Muscle layer of colon (tissue), 2 donors: ENCODE data around the gene WLS.
"Not testable (repeated sequence)": the region's sequence is repeated elsewhere in the genome, so short reads cannot be mapped to it uniquely, and the experiment has no call there.

Experiments used
- H3K27ac ChIP-seq: one replicate; pipeline ENCODE4 v1.7.0; 2013; ENCODE audit warnings: low read depth, mild to moderate bottlenecking, low read length, moderate library complexity
- H3K27me3 ChIP-seq, 2 donors: one replicate each; pipeline ENCODE4 v1.7.0; 2013; ENCODE audit warnings: low read length in 2 of 2, mild to moderate bottlenecking in 2 of 2; ENCODE audit not compliant: insufficient read depth in 2 of 2, control insufficient read depth in 1 of 2
- H3K36me3 ChIP-seq: one replicate; pipeline ENCODE4 v1.7.0; 2013; ENCODE audit warnings: mild to moderate bottlenecking, low read length; ENCODE audit not compliant: insufficient read depth
- H3K4me1 ChIP-seq: one replicate; pipeline ENCODE4 v1.7.0; 2013; ENCODE audit warnings: mild to moderate bottlenecking, low read length; ENCODE audit not compliant: insufficient read depth
- H3K4me3 ChIP-seq, 2 donors: one replicate each; pipeline ENCODE4 v1.7.0; 2013; ENCODE audit warnings: low read length in 2 of 2, low read depth in 1 of 2, mild to moderate bottlenecking in 1 of 2, moderate library complexity in 1 of 2
- H3K9ac ChIP-seq: one replicate; pipeline ENCODE4 v1.7.0; 2013; ENCODE audit warnings: low read length
- H3K9me3 ChIP-seq: one replicate; pipeline ENCODE4 v1.7.0; 2013; ENCODE audit warnings: mild to moderate bottlenecking, low read length
- donor health status: abdominal sarcoma.
- donor health status: Adenocarcinoma of cecum.

Gene WLS

DNA sequence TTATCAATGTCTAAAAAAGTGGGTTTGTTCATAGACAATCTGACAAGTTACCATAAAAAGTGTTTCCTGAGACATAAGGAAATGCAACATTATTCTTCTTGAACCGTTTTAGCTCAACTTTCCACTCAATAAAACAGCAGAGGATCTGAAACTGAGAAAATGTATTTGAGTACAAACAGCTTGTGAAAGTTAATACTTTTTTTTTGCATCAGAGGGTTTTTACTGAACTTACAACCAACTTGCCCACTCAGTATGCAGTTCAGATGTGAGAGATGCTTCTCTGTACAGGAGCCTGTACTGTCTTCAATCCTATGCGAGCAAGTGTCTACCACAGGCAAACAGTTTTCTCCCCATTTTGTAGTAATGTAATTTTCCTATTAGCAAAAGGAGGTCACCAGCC, 71.4 kb downstream of the WLS start:
- H3K4me1 ChIP-seq, H3K27ac ChIP-seq, H3K27me3 ChIP-seq, H3K9me3 ChIP-seq, H3K4me3 ChIP-seq, H3K9ac ChIP-seq: not testable (repeated sequence)
- peaks cover 25% of the 10 kb centered on the region for H3K36me3 ChIP-seq

DNA sequence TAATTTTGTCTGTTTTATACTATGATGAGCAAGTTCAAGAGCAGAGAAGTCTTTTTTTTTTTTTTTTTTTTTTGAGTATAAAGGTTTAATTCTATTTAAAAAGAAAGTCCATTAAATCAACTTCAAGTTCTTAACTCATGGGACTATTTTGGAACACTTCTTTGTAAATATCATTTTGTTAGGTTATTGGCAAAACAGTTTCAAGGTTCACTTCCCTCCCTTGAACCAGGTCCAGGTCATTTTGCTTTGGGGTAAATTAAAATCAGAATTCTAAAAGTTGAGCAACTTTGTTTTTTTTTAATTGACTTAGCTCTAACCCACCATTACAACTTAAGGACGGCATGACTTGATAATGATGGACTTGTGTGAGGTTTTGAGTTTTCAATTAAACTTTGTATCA, 72.3 kb downstream of the WLS start:
- Histone ChIP-seq H3K9ac (no peak overlapping the region), H3K4me3 (no peak overlapping the region), H3K27ac (no peak overlapping the region), H3K36me3 (peaks cover 34% of the 10 kb centered on the region), H3K4me1 (no peaks in the 10 kb centered on the region), H3K9me3 (no peaks in the 10 kb centered on the region), H3K27me3 (no peaks in the 10 kb centered on the region)

DNA sequence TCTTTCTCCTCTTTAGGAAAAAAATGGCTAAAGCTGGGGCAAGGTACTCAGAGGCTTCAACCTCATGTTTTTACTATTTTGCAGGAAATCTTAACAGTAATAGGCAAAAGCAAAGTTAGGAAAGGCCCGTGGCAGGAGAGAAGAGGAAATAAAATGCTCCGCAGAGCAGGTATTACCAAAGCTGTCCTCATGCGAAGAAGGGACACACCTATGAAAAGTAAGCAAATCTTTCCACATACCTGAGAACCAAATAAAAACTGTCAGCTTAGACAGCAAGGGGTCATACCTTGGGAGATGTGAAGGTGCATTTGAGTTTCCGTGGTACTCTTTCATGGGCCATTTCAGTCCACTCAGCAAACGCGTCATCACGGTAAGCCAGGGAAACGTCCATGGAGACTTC, 73.5 kb downstream of the WLS start:
- Histone ChIP-seq H3K27ac (no peak overlapping the region), H3K27me3 (no peaks in the 10 kb centered on the region), H3K4me3 (no peak overlapping the region), H3K9ac (no peak overlapping the region), H3K4me1 (no peaks in the 10 kb centered on the region), H3K36me3 (peaks cover 41% of the 10 kb centered on the region), H3K9me3 (no peaks in the 10 kb centered on the region)

DNA sequence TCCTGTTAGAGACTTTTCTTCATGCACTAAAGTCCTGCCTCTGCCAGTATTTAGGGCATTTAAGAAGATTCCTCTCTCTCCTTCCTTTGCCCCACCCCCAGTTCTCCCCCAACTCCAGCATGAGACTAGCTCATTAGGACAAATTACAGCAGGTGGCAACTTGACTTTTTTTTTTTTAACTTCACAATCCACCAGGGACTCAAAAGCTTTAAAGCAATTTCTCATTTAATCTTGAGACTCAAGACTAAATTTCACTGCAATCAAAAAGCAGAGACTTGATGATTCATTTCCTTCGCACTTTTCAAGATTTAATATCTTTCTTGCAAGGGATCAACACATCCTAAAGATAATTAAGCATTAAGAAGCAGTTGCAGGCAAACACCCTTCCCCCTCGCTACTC, 74.9 kb downstream of the WLS start:
- no peak overlapping the region for H3K4me3 ChIP-seq
- no peaks in the 10 kb centered on the region for H3K9me3 ChIP-seq
- no peak overlapping the region for H3K27ac ChIP-seq
- H3K9ac ChIP-seq, result no peak overlapping the region
- no peaks in the 10 kb centered on the region for H3K4me1 ChIP-seq
- H3K36me3 ChIP-seq, result peaks cover 54% of the 10 kb centered on the region
- H3K27me3 ChIP-seq, result no peaks in the 10 kb centered on the region

DNA sequence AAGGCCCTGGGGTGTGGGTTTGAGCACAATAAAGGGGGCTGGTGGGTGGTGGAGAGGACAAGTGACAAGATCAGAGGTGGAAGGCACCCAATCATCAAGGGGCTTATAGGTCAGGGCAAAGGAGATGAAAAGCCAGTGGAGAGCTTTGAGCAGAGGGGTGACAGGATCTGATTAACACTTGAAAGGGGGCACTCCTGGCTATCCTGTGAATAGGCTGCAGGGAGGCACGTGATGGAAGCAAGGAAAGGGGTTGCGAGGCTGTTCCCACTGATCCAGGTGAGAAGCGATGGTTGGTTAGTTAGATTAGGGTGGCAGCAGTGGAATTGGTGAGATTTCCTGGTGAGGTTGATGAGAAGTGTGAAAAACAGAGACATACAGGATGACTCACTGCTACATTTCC, 80.6 kb downstream of the WLS start:
- Histone ChIP-seq H3K9me3 (no peaks in the 10 kb centered on the region), H3K9ac (no peak overlapping the region), H3K4me1 (no peaks in the 10 kb centered on the region), H3K27ac (no peak overlapping the region), H3K4me3 (no peak overlapping the region), H3K36me3 (peaks cover 88% of the 10 kb centered on the region), H3K27me3 (no peaks in the 10 kb centered on the region)

DNA sequence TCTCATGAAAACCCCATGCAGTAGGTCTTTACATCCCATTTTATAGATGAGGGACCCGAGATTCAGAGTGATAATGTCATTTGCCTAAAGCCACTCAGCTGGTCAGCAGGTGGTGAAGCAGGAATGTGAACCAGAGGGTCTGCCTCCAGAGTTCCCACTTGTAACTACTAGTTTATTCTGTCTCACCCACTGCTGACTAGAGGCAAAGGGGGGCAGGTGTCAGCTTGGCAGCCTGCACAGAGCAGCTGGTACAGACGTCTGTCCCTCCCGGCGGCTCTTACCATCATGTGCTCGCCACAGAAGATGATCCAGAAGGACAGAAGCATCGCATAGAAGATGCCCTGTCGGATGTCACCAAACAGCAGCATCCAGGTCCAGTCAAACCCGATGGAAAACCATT, 82.4 kb downstream of the WLS start:
- H3K36me3 ChIP-seq, result peaks cover 80% of the 10 kb centered on the region

DNA sequence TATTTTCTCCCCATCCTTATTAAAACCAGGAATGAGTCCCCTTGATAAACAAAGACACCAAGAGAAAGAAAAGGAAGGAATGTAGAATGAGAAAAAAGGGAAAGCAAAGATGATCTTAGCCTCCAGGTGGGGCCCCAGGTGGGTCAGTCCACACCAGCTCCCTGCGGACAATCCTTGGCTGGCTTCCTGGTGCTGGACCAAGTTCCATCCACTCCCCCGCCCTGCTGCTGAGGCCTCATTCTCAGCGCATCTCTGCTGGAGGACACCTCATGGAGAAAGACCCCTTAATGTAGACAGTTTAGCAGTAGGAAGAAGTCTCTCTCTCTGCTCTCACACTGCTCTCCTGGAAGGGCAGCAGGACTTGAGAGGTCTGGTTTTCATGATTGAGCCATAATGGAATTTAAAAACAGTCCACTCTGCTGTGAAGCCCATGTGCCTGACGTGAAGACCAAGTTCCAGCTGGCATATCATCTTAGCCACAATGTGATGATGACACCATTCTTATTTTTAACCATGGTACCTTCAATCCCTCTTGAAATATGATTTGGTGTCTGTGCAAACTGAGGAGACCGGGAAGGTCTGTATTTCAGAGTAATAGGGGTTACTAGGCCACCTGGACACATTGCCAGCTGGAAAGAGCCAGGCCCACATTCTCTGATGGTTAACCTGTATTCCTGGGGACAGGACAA, 83.1 kb downstream of the WLS start:
- Histone ChIP-seq H3K4me3 (no peak overlapping the region), H3K36me3 (peaks cover 81% of the 10 kb centered on the region), H3K27me3 (no peaks in the 10 kb centered on the region), H3K27ac (no peak overlapping the region), H3K4me1 (peaks cover 5% of the 10 kb centered on the region), H3K9me3 (no peaks in the 10 kb centered on the region), H3K9ac (no peak overlapping the region)

More for the DNA sequence above, 82.4 kb downstream of the WLS start:
- Histone ChIP-seq H3K9me3 (no peaks in the 10 kb centered on the region), H3K9ac (no peak overlapping the region), H3K4me3 (no peak overlapping the region), H3K4me1 (peaks cover 5% of the 10 kb centered on the region), H3K27me3 (no peaks in the 10 kb centered on the region), H3K27ac (no peak overlapping the region)

DNA sequence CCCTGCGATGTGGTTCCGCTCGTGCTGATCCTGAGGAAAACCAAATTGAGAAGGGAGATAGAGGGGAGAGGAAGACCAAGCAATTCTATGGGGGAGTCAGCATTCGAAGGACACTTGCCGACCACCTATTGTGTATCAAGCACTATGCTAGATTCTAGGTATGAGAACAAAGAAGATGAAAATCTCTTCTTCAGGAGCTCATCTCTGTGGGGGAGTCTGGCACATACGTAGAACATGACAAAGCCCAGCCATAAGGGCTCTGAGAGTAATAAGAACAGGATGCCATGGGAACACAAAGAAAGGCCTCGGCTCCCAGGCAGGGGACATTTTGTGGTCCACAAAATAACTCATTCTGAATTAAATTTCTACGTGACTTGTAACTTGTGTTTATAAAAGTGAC, 83.7 kb downstream of the WLS start:
- H3K4me3 ChIP-seq, result no peak overlapping the region
- H3K27ac ChIP-seq, result no peak overlapping the region
- H3K9ac ChIP-seq, result no peak overlapping the region
- peaks cover 5% of the 10 kb centered on the region for H3K4me1 ChIP-seq
- H3K36me3 ChIP-seq, result peaks cover 79% of the 10 kb centered on the region
- no peaks in the 10 kb centered on the region for H3K9me3 ChIP-seq
- H3K27me3 ChIP-seq, result no peaks in the 10 kb centered on the region

DNA sequence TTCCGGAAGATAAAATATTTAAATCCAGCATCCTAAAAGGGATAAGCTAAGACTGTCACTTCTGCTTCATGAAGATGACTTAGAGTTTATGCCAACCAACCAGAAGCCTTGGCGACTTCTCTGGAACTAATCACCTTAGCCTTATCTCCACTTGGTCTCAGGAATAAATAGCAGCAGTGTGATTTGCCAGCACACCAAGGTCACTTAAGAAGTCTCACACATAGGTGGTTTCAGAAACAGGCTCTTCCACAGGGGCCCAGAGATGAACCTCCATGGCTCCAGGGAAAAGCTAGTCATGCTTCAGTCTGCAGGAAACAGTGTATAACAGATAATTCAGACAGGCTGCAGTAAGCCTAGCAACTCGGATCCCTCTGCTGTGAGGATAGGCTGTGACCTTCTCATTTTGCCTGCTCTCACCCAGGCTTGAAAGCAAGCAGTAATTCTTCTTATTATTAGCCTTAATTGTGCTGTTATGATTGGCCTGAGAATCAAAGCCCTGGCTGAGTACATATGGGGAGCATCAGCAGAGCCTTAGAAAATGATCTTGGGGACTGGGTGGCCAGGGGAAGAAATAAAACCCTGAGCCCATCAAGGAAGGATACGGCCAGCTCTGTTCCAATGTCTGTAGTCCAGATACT, 84.7 kb downstream of the WLS start:
- H3K4me3 ChIP-seq, result no peak overlapping the region
- H3K4me1 ChIP-seq, result peaks cover 6% of the 10 kb centered on the region
- no peaks in the 10 kb centered on the region for H3K9me3 ChIP-seq
- H3K27me3 ChIP-seq, result no peaks in the 10 kb centered on the region
- no peak overlapping the region for H3K9ac ChIP-seq
- H3K36me3 ChIP-seq, result peaks cover 77% of the 10 kb centered on the region
- no peak overlapping the region for H3K27ac ChIP-seq

DNA sequence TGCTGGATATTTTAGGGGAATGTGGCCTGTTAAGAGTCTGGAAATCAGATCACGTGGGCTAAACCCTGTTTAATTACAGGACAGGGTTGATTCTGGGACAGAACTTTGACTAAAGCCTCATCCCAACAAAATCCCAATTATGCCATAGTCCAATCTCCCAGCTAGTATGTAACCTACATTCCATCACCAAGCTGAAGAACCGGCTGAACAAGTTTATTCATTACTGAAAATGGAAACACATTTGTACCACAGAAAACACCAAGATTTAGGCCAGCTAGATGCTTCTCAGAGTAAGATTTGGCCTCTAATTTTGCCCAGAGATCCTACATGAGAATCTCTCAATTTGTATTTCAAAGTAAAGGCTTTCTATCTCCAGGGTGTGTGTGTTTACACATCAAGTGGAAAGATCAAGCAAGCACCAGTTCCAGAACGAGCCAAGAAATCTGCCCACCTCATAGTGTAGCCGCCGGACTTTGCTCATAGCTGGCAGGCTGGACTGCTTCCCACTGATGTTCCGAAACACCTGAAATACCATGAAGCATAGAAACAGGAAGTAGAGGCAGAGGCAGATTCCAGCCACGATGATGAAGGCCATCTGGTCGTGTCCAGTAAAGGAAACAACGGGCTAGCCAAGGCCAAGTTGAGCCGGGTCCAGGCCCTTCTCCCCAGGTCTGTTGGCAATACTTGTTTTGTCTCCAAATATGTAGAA, 86.8 kb downstream of the WLS start:
- H3K9ac ChIP-seq, result no peak overlapping the region
- H3K4me3 ChIP-seq, result no peak overlapping the region
- H3K27me3 ChIP-seq, result no peaks in the 10 kb centered on the region
- peak overlapping the region; percentile 48 for H3K27ac ChIP-seq
- peaks cover 26% of the 10 kb centered on the region for H3K4me1 ChIP-seq
- no peaks in the 10 kb centered on the region for H3K9me3 ChIP-seq
- H3K36me3 ChIP-seq, result peaks cover 56% of the 10 kb centered on the region

DNA sequence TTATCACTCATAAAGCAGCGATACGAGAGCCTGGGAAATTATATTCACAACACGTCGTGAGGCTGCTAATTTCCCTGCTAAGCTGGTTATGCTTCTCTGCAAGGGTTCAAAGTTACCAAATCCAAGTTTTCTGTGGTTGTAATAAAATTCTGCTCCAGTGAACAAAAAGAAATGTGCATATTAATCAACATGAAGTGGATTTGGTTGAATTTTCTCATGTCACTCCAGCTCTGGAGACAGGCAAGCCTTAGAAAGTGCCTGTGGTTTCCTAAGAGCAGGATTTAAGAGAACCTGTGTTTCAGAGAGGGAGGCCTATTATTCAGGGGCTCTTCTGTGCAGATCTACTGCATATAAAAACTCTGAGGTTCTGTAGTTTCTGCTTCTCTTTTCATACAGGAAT, 87.5 kb downstream of the WLS start:
- Histone ChIP-seq H3K9me3 (no peaks in the 10 kb centered on the region), H3K4me1 (peaks cover 30% of the 10 kb centered on the region), H3K9ac (no peak overlapping the region), H3K36me3 (peaks cover 49% of the 10 kb centered on the region), H3K27ac (no peak overlapping the region), H3K4me3 (no peak overlapping the region), H3K27me3 (no peaks in the 10 kb centered on the region)
